Neutrophil (primary cell): ENCODE measurements around the gene TMEM51.

Source experiments
- H3K27ac ChIP-seq: fragments of 200-600 bp; sonication (generic); 2 replicates; pipeline ENCODE4 v1.5.1; 2016; ENCODE audit warnings: mild to moderate bottlenecking, moderate library complexity
- H3K27me3 ChIP-seq: fragments of 200-600 bp; sonication (generic); 2 replicates; pipeline ENCODE4 v1.6.0; 2016; ENCODE audit warnings: mild to moderate bottlenecking
- H3K36me3 ChIP-seq: fragments of 200-600 bp; sonication (generic); 2 replicates; pipeline ENCODE4 v1.5.1; 2017
- H3K4me1 ChIP-seq, 2 experiments: fragments of 200-600 bp in 1 of 2; sonication (generic) in 1 of 2; 1 replicate in 1 of 2; 2 replicates in 1 of 2; pipeline versions ENCODE4 v1.5.1 to v1.6.1; 2013 to 2016; ENCODE audit warnings: low read depth in 1 of 2, low read length in 1 of 2, mild to moderate bottlenecking in 1 of 2, moderate library complexity in 1 of 2; ENCODE audit not compliant: control insufficient read depth in 1 of 2, insufficient read depth in 1 of 2
- H3K4me3 ChIP-seq, 2 experiments: fragments of 200-600 bp in 1 of 2; sonication (generic) in 1 of 2; 1 replicate in 1 of 2; 2 replicates in 1 of 2; pipeline ENCODE4 v1.5.1; 2013 to 2016; ENCODE audit warnings: low read depth in 1 of 2, low read length in 1 of 2, mild to moderate bottlenecking in 1 of 2, moderate library complexity in 1 of 2
- H3K9me3 ChIP-seq: fragments of 200-600 bp; sonication (generic); 2 replicates; pipeline ENCODE4 v1.5.1; 2016
- TF ChIP-seq, protein P1 (sequence below): fragments of 200-600 bp; sonication (generic); IDR thresholded peaks from 2 replicates; pipeline ENCODE4 v1.5.1; 2016; ENCODE audit warnings: antibody characterized with exemption

TMEM51 gene

DNA sequence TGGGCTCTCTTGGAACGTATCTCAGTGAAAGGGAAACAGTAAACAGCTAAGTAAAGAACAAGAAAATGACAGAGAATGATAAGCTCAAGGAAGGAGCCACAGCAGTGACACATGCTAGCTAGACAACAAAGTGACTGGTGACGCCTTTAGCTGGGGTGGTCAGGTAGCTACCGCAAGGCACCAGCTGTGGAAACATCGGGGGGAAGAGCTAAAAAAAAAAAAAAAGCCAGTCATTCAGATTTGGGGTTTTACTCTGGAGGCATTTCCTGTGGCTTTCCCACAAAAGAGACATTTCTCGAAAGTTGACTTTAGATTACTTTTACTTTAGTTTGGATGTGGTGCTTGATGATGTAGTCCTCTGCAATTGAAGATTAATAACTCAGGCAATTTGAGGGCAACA lies 95.5 kb downstream of the TMEM51 start:
- Histone ChIP-seq H3K4me1 (peaks cover 28 to 31% of the 10 kb centered on the region in 2 experiments), H3K36me3 (no peaks in the 10 kb centered on the region), H3K4me3 (no peak overlapping the region), H3K9me3 (no peaks in the 10 kb centered on the region), H3K27me3 (peaks cover 41% of the 10 kb centered on the region), H3K27ac (no peak overlapping the region)
- TF ChIP-seq, protein P1, sequence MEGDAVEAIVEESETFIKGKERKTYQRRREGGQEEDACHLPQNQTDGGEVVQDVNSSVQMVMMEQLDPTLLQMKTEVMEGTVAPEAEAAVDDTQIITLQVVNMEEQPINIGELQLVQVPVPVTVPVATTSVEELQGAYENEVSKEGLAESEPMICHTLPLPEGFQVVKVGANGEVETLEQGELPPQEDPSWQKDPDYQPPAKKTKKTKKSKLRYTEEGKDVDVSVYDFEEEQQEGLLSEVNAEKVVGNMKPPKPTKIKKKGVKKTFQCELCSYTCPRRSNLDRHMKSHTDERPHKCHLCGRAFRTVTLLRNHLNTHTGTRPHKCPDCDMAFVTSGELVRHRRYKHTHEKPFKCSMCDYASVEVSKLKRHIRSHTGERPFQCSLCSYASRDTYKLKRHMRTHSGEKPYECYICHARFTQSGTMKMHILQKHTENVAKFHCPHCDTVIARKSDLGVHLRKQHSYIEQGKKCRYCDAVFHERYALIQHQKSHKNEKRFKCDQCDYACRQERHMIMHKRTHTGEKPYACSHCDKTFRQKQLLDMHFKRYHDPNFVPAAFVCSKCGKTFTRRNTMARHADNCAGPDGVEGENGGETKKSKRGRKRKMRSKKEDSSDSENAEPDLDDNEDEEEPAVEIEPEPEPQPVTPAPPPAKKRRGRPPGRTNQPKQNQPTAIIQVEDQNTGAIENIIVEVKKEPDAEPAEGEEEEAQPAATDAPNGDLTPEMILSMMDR, result no peak

DNA sequence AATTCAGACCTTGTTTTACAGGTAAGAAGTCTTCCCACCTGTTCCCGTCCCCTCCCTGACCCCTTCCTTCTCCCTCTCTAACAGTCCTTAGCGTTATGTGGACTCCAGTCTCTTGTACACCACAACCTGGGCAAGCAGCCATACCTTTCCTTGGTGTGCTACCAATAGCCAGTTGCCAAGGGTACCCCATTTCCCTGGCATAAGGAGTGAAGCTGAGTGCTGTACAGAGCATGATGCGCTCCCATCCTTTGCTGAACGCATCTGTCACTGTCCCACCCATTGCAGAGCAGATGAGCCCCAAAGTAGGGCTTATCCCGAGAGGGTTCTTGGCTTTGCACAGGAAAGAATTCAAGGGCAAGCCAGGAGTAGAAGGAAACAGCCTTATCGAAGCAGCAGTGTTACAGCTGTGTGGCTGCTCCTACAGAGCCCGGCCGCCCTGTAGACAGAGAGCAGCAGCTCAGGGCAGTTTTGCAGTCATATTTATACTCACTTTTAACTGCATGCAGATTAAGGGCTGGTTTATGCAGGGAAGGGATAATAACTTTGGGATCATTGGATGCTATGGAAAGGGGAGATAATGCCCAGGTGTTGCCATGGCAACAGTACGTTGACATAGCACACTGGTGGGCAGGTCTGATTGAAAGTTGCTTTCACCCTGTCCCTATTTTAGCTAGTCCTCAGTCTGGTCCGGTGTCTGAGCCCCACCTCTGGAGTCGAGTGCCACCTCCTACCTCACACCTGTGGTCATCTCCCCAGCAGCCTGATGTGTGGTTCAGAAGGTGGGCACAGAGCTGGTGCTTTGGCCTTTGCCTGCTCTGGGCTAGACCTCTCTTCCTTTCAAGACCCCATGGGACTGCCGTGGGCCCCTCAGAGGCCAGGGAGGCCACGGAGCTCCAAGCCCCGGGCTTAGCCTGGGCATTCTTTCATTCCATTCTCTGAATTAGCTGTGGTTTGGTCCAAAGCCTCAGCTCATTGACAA lies 98.6 kb downstream of the TMEM51 start:
- Histone ChIP-seq H3K4me1 (peaks cover 6% of the 10 kb centered on the region in 2 experiments), H3K4me3 (no peak overlapping the region), H3K9me3 (no peaks in the 10 kb centered on the region), H3K27ac (no peak overlapping the region), H3K36me3 (no peaks in the 10 kb centered on the region), H3K27me3 (peaks cover 38% of the 10 kb centered on the region)
- TF ChIP-seq, protein P1, result no peak

DNA sequence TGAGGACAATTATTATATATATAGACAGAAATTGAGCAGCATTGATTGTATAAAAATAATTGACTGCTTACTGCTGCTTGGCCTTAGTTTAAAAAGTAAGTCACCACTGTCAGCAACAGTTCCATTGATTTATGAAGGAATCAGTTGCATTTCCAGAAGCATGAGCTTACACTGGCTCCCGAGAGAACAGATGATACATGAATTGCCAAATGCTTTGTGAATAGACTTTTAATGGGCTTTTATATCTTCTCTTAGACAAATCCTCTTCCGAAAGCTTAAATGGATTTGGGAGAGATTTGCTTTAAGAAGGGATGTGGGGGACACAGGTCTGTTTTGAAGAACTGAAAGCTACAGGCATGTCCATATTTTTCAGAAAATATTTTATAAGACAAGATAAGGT lies 101.0 kb downstream of the TMEM51 start:
- TF ChIP-seq, protein P1, result no peak

DNA sequence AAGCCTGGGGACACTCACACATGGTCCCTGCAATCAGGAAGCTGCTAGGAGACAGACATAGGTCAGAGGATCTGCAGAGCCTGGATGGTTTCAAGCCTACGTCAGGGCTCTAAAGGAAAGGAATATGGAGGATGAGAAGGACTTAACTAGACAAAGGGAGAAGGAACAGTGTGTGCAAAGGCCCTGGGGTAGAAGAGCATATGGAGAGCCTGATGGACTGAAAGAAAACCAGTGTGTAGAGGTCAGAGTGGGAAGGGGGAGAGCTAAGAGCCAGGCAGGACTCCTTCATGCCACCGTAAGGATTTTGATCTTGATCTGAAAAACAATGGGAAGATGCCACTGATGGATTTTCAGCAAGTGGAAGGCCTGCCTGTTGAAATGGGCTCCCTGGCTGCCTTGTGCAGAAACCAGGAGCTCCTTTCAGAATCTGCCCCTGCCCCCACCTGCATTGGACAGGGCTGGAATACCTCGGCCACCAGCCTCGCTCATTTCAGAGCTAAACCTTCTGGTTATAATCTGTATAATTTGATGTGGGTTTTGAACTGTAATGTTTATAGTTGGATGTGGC lies 102.1 kb downstream of the TMEM51 start:
- no peaks in the 10 kb centered on the region for H3K9me3 ChIP-seq
- peaks cover 0 to under 1% of the 10 kb centered on the region in 2 experiments for H3K4me1 ChIP-seq
- H3K27ac ChIP-seq, result no peak overlapping the region
- H3K4me3 ChIP-seq, result no peak overlapping the region
- TF ChIP-seq, protein P1, result no peak
- no peaks in the 10 kb centered on the region for H3K36me3 ChIP-seq
- peaks cover 6% of the 10 kb centered on the region for H3K27me3 ChIP-seq

More for the DNA sequence above, 101.0 kb downstream of the TMEM51 start:
- Histone ChIP-seq H3K36me3 (no peaks in the 10 kb centered on the region), H3K27me3 (peaks cover 13% of the 10 kb centered on the region), H3K9me3 (no peaks in the 10 kb centered on the region), H3K4me3 (no peak overlapping the region), H3K4me1 (no peaks in the 10 kb centered on the region), H3K27ac (no peak overlapping the region)

DNA sequence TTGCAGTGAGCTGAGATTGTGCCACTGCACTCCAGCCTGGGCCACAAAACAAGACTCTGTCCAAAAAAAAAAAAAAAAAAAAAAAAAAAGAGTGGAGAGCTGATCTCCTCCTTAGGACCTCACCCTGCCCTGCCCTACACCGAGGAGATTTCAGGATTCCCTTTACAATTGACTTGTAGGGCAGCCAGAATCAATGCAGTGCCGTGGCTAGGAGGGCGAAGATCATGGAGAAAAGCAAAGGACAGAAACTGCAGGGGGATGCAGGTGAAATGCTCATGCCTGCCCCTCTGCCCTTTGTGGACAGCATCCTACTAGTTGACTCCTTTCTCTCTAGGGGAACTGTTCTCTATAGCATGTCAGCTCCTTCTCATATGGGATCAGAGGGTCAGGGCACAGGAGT lies 103.0 kb downstream of the TMEM51 start:
- Histone ChIP-seq H3K4me1 (peaks cover 6 to 10% of the 10 kb centered on the region in 2 experiments), H3K27me3 (peaks cover 7% of the 10 kb centered on the region), H3K9me3 (no peaks in the 10 kb centered on the region), H3K4me3 (no peak overlapping the region), H3K27ac (no peak overlapping the region), H3K36me3 (no peaks in the 10 kb centered on the region)
- TF ChIP-seq, protein P1, result no peak
